LNCAP (cell line): Measurements from ENCODE around the gene LTC4S.

ENCODE experiments used
- TF ChIP-seq, protein P1 (sequence below): fragments of 450-650 bp; IDR thresholded peaks from 2 replicates; pipeline ENCODE4 v1.5.1; 2017; ENCODE audit warnings: mild to moderate bottlenecking

The LTC4S gene

GRCh38 chr5:179794575-179794974 lies 789 bp downstream of the LTC4S start:
- TF ChIP-seq, protein P1, sequence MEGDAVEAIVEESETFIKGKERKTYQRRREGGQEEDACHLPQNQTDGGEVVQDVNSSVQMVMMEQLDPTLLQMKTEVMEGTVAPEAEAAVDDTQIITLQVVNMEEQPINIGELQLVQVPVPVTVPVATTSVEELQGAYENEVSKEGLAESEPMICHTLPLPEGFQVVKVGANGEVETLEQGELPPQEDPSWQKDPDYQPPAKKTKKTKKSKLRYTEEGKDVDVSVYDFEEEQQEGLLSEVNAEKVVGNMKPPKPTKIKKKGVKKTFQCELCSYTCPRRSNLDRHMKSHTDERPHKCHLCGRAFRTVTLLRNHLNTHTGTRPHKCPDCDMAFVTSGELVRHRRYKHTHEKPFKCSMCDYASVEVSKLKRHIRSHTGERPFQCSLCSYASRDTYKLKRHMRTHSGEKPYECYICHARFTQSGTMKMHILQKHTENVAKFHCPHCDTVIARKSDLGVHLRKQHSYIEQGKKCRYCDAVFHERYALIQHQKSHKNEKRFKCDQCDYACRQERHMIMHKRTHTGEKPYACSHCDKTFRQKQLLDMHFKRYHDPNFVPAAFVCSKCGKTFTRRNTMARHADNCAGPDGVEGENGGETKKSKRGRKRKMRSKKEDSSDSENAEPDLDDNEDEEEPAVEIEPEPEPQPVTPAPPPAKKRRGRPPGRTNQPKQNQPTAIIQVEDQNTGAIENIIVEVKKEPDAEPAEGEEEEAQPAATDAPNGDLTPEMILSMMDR, result no peak

DNA sequence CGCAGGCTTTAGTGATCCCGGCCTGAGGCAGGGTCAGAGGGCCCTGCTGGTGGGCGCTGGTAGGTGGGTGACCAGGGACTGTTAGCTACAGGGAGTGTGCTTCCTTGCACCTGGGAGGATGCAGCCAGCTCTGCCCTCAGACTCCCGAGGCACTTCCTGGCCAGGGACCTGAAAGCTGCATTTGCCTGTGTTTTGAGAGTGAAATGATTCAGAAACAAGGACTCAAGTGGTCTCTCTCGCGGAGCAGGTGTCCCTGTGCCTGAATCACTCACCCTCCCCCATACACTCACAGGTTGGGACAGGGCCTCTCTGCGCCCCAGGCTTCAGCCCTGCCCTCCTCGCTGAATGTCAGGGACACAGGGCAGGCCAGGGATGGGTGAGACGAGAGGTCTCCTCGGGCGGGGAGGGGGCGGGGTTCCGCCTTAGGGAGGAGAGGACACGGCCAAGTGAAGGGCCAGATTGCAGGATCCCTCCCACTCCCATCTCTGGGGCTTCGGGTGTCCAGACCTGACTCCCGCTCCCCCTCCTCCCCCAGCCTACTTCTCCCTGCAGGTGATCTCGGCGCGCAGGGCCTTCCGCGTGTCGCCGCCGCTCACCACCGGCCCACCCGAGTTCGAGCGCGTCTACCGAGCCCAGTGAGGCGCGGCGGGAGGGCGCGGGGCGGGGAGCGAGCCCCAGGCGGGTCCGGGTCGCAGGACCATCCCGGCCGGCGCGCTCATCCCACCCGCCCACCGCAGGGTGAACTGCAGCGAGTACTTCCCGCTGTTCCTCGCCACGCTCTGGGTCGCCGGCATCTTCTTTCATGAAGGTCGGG lies 1.5 kb downstream of the LTC4S start:
- TF ChIP-seq, protein P1, result no peak

DNA sequence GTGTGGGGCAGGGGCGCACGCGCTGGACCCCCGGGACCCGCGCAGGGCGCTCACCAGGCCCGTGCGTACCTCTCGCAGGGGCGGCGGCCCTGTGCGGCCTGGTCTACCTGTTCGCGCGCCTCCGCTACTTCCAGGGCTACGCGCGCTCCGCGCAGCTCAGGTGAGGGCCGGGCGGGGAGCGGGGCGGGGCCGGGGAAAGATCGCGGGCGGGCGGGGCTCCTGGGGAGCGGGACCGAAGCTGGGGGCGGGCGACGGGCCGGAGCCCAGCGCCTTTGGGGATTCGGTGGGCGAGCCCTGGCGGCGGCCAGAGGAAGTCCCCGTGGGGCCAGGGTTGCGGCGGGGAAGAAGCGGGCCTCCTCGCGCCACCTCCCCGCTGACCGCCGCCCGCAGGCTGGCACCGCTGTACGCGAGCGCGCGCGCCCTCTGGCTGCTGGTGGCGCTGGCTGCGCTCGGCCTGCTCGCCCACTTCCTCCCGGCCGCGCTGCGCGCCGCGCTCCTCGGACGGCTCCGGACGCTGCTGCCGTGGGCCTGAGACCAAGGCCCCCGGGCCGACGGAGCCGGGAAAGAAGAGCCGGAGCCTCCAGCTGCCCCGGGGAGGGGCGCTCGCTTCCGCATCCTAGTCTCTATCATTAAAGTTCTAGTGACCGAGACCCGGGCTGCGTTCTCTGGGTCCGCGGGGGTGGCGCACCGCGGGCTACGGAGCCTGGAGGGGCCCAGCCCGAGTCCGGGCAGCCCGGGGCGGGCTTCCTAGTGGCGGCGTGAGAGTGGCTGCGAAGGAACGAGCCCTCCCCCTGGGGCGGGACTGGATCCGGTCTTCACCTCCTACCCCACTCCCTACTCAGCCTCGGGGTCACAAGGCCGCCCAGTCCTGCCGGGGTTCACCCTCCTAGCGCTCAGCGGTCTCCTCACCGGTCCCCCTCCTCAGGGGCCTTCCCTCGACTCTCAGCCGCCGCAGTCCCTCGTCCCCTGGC lies 2.4 kb downstream of the LTC4S start:
- TF ChIP-seq, protein P1, result peak; percentile 80

DNA sequence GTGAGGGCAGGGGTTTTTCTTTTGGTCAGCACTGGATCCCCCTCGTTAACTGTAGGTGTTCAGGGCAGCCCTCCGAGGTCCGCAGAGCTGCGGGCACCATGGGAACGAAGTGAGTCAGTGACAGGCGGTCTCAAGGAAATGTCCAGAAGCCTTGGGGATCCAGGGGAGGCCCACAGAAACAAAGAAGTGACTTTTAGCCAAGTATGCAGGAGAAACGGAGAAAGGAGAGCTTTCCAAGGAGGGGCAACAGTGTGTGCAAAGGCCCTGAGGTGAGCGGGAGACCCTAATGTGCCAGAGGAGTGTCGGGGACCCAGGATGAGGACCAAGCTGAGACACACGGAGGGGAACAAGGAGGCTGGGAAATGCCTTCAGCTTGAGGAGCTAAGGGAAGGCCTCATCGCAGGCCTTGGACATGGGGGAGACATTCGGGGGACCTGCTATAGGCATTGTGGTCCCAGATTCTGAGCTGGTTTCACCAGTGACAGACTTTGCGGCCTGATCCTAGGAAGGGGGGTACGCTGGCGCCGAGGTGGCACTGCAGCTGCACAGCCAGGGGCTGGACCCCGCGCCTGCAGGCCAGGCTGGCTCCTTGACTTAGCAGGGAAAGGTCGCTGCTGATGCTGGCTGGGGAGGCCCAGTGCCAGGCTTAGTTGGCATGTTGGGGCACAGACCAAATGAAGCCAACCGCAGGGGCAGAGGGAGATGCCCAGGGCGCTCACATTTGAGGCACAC lies 3.3 kb downstream of the LTC4S start:
- TF ChIP-seq, protein P1, result no peak

- TF ChIP-seq, protein P1, result no peak
Observed at GRCh38 chr5:179797741-179798140, 4.0 kb downstream of the LTC4S start.

DNA sequence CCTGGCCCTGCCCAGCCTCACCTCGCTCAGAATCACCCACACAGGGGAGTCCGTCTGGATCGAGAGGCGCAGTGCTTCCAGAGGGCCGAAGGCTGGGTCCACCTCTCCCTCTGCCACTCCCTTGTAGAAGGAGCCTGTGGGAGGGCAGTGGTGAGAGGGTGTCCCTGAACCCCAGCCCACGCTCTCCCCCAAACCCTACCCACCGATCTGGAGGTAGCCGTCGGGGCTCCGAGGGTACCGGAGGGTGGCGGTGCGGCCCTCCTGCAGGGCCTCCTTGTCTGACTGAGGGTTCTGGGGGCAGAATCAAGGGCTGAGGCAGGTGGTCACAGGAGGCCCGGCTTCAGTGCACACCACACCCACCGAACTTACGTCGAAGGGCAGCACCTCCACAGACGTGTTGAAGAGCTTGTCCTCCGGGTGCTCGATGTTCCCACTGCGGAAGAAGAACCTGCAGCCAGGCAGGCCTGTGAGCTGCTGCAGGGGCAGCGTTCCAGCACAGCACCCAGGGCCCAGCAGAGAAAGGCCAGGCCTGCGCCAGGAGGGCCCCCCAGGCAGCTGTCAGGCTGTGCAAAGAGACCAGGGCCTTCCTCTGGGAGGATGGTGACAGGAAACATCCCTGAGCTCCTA lies 4.5 kb downstream of the LTC4S start:
- TF ChIP-seq, protein P1, result no peak
